ENCODE data around the gene CCDC69. TPM values are rescaled to one million over a fixed set of nuclear protein-coding genes. Genes with fewer than 3 reads are reported as not detected.
"Not testable (repeated sequence)": the region's sequence is repeated elsewhere in the genome, so short reads cannot be mapped to it uniquely, and the experiment has no call there.

The CCDC69 gene
- total RNA-seq, 4 donors from 2014 or later, result 118 to 287 (median 228) TPM

- no peak for TF ChIP-seq CTCF (IDR thresholded peaks at IDR 0.05)
- DNase-seq (ENCODE audit: low spot score), result no peak
- no peak for ATAC-seq (ENCODE audit: low FRiP score)
These were observed 36.0 kb upstream of the CCDC69 start for GRCh38 chr5:151259931-151260330.

DNA sequence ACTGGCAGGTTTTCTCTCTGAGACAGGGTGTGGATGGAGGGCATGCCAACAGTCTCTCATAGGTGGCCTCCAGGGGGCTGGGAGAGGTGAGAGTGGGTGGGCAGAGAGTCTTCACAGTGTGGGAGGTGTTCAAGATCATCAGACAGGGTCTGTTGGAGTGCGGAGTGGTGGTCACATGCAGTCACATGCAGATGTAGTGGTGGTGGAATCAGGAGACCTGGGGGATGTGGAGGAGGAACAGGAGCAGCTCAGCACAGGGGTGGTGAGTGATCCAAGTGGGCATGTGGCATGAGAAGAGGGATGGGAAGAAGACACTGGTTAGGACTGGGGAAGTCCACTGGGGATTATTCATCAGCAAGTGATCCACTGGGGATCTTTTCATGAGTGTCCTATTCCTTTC, 34.9 kb upstream of the CCDC69 start:
- no peak for ATAC-seq (ENCODE audit: low FRiP score)
- no peak for TF ChIP-seq CTCF (IDR thresholded peaks at IDR 0.05)
- DNase-seq (ENCODE audit: low spot score), result no peak

DNA sequence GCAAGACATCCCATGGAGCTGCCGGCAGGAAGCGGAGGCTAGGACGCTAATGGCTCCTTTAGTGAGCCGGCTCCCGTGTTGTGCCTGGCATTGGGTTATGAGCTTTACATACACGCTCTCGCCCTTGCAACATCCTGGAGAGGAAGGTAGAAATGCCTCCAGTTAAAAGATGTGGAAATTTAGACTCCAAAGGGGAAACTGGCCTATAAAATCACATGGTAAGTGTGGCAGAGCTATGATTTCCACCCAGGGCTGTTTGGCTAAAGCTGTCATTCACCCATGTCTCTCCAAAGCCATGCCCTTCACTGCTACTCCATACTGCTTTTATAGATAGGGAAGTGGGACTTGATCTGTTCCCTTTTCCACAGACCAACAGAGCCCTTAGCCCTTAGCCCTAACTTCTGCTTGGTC, 34.3 kb upstream of the CCDC69 start:
- DNase-seq (ENCODE audit: low spot score), result no peak
- no peak for ATAC-seq (ENCODE audit: low FRiP score)
- no peak for TF ChIP-seq CTCF (IDR thresholded peaks at IDR 0.05)

- ATAC-seq (ENCODE audit: low FRiP score) (no peak), DNase-seq (ENCODE audit: low spot score) (no peak)
- TF ChIP-seq CTCF (IDR thresholded peaks at IDR 0.05), result no peak
These were observed 33.9 kb upstream of the CCDC69 start for GRCh38 chr5:151257731-151258181.

- ATAC-seq (ENCODE audit: low FRiP score) (no peak), DNase-seq (ENCODE audit: low spot score) (no peak)
- TF ChIP-seq CTCF (IDR thresholded peaks at IDR 0.05), result no peak
These were observed 31.9 kb upstream of the CCDC69 start for GRCh38 chr5:151255621-151256286.

DNA sequence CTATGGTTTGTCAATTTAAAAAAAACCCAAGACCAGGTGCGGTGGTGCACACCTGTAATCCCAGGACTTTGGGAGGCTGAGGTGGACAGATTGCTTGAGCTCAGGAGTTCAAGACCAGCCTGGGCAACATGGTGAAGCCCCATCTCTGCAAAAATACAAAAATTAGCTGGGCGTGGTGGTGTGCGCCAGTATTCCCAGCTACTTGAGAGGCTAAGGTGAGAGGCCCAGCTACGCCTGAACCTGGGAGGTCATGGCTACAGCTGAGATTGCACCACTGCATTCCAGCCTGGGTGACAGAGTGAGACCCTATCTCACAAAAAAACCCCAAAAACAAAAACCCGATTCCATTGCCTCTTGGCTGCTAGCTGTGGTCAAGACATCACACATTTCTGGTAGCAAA, 31.1 kb upstream of the CCDC69 start:
- not testable (repeated sequence) for ATAC-seq (ENCODE audit: low FRiP score); DNase-seq (ENCODE audit: low spot score)

DNA sequence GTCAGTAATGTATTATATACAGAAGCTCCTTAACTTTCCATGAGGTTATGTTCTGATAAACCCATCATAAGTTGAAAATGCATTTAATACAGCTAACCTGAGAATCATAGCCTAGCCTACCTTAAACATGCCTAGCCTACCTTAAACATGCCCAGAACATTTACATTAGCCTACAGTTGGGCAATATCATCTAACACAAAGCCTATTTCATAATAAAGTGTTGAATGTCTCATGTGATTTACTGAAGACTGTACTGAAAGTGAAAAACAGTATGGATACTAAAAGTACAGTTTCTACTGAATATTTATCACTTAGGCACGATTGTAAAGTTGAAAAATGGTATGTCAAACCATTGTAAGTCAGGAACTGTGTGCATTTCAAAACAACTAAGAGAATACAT, 30.7 kb upstream of the CCDC69 start:
- DNase-seq (ENCODE audit: low spot score) (no peak), ATAC-seq (ENCODE audit: low FRiP score) (no peak)
- no peak for TF ChIP-seq CTCF (IDR thresholded peaks at IDR 0.05)
